K562 (cell line): Measurements from ENCODE around the gene SREBF1.

ENCODE experiments used
- ATF3 ChIP-seq, 2 experiments: fragments of 450-650 bp in 1 of 2; sonication (generic) in 1 of 2; formaldehyde crosslinking in 1 of 2; IDR thresholded peaks in 1 of 2; conservative IDR thresholded peaks in 1 of 2; 2 replicates each; pipeline versions ENCODE4 v1.6.1 to v1.8.1; 2016 to 2023; ENCODE audit warnings: mild to moderate bottlenecking in 2 of 2, moderate library complexity in 2 of 2, inconsistent platforms in 1 of 2, missing genetic modification reagents in 1 of 2
- CTCF ChIP-seq, 3 experiments: IDR thresholded peaks in 2 of 3; conservative IDR thresholded peaks in 1 of 3; 2 replicates each; pipeline ENCODE4 v1.5.1; 2011 to 2012; ENCODE audit warnings: low read length in 3 of 3, mild to moderate bottlenecking in 3 of 3, control low read depth in 2 of 3, improper control_type of control experiment in 1 of 3, inconsistent platforms in 1 of 3, low read depth in 1 of 3, mixed read lengths in 1 of 3, moderate library complexity in 1 of 3; ENCODE audit not compliant: insufficient read depth in 2 of 3
- DACH1 ChIP-seq: fragments of 450-650 bp; IDR thresholded peaks from 2 replicates; pipeline ENCODE4 v1.6.1; 2018; ENCODE audit not compliant: partially characterized antibody
- FOS ChIP-seq: IDR thresholded peaks from 3 replicates; pipeline ENCODE4 v1.6.1; 2011; ENCODE audit not compliant: insufficient read length; ENCODE audit errors: extremely low read depth
- FOXP1 ChIP-seq: sonication (generic); formaldehyde crosslinking; IDR thresholded peaks from 2 replicates; pipeline ENCODE4 v1.8.0; 2022; ENCODE audit warnings: mild to moderate bottlenecking, missing genetic modification reagents
- IRF1 ChIP-seq: sonication (generic); formaldehyde crosslinking; IDR thresholded peaks from 2 replicates; pipeline ENCODE4 v1.8.0; 2022; ENCODE audit warnings: missing genetic modification reagents, mild to moderate bottlenecking, borderline replicate concordance
- RFX1 ChIP-seq: fragments of 450-650 bp; IDR thresholded peaks from 2 replicates; pipeline ENCODE4 v1.6.1; 2016; ENCODE audit warnings: mild to moderate bottlenecking, moderate library complexity
- TAF9B ChIP-seq: fragments of 450-650 bp; IDR thresholded peaks from 2 replicates; pipeline ENCODE4 v1.6.1; 2018; ENCODE audit warnings: mild to moderate bottlenecking; ENCODE audit not compliant: partially characterized antibody
- ZBED1 ChIP-seq: IDR thresholded peaks from 2 replicates; pipeline ENCODE4 v1.6.1; 2014
- ZNF134 ChIP-seq: fragments of 250-450 bp; sonication (Bioruptor Pico); conservative IDR thresholded peaks from 2 replicates; pipeline ENCODE4 v1.4.0; 2020
- ZNF165 ChIP-seq: fragments of 250-450 bp; sonication (Bioruptor Pico); IDR thresholded peaks from 2 replicates; pipeline ENCODE4 v1.4.0; 2020; ENCODE audit warnings: borderline replicate concordance
- ZZZ3 ChIP-seq: fragments of 450-650 bp; IDR thresholded peaks from 2 replicates; pipeline ENCODE4 v1.6.1; 2016; ENCODE audit warnings: antibody characterized with exemption, mild to moderate bottlenecking, moderate library complexity
- TF ChIP-seq, protein P1 (sequence below), 2 experiments: fragments of 450-650 bp; formaldehyde crosslinking in 1 of 2; IDR thresholded peaks; 2 replicates each; pipeline versions ENCODE4 v1.4.0 to v1.6.1; 2014 to 2020; ENCODE audit warnings: mild to moderate bottlenecking in 2 of 2, borderline replicate concordance in 1 of 2, low read depth in 1 of 2
- TF ChIP-seq, protein P2 (sequence below): fragments of 250-450 bp; sonication (Bioruptor Pico); IDR thresholded peaks from 2 replicates; pipeline ENCODE4 v1.5.0; 2021

- no peak for TF ChIP-seq DACH1
- TF ChIP-seq FOS = no peak
- TF ChIP-seq RFX1 = no peak
- no peak for TF ChIP-seq IRF1 (CRISPR knock-in tag)
- no peak for TF ChIP-seq ZZZ3
- no peak for TF ChIP-seq ZNF134 (CRISPR knock-in tag)
- TF ChIP-seq, protein P1, sequence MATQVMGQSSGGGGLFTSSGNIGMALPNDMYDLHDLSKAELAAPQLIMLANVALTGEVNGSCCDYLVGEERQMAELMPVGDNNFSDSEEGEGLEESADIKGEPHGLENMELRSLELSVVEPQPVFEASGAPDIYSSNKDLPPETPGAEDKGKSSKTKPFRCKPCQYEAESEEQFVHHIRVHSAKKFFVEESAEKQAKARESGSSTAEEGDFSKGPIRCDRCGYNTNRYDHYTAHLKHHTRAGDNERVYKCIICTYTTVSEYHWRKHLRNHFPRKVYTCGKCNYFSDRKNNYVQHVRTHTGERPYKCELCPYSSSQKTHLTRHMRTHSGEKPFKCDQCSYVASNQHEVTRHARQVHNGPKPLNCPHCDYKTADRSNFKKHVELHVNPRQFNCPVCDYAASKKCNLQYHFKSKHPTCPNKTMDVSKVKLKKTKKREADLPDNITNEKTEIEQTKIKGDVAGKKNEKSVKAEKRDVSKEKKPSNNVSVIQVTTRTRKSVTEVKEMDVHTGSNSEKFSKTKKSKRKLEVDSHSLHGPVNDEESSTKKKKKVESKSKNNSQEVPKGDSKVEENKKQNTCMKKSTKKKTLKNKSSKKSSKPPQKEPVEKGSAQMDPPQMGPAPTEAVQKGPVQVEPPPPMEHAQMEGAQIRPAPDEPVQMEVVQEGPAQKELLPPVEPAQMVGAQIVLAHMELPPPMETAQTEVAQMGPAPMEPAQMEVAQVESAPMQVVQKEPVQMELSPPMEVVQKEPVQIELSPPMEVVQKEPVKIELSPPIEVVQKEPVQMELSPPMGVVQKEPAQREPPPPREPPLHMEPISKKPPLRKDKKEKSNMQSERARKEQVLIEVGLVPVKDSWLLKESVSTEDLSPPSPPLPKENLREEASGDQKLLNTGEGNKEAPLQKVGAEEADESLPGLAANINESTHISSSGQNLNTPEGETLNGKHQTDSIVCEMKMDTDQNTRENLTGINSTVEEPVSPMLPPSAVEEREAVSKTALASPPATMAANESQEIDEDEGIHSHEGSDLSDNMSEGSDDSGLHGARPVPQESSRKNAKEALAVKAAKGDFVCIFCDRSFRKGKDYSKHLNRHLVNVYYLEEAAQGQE (IDR thresholded peaks at IDR 0.05; ENCODE audit: borderline replicate concordance) = no peak
- TF ChIP-seq, protein P1 (CRISPR knock-in tag; IDR thresholded peaks at IDR 0.05; ENCODE audit: low read depth) = no peak
- no peak for TF ChIP-seq CTCF (IDR thresholded peaks at IDR 0.05 in 2 of 3, conservative IDR thresholded peaks at IDR 0.05 in 1 of 3; ENCODE audit: insufficient read depth in 2 of 3, low read depth in 1 of 3, low read length in 3 of 3)
- TF ChIP-seq ZBED1 = no peak
- no peak for TF ChIP-seq TAF9B
- TF ChIP-seq FOXP1 = no peak
- no peak for TF ChIP-seq ATF3 (IDR thresholded peaks at IDR 0.05)
- TF ChIP-seq ATF3 (CRISPR knock-in tag; conservative IDR thresholded peaks at IDR 0.05) = no peak
- TF ChIP-seq ZNF165 = no peak
- TF ChIP-seq, protein P2, sequence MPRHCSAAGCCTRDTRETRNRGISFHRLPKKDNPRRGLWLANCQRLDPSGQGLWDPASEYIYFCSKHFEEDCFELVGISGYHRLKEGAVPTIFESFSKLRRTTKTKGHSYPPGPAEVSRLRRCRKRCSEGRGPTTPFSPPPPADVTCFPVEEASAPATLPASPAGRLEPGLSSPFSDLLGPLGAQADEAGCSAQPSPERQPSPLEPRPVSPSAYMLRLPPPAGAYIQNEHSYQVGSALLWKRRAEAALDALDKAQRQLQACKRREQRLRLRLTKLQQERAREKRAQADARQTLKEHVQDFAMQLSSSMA (CRISPR knock-in tag) = no peak
Observed at GRCh38 chr17:17848311-17849082, 11.7 kb upstream of the SREBF1 start.
